IMR-90 (cell line): ENCODE measurements around the gene PYGO2. TPM values are rescaled to one million over a fixed set of nuclear protein-coding genes. Genes with fewer than 3 reads are reported as not detected.

Experiments
- ATAC-seq: fragments of 200-7000 bp; cut with Tn5 transposase; 2 replicates; pipeline ENCODE4 v1.9.1; 2020; ENCODE audit warnings: low read depth, mild to moderate bottlenecking, moderate library complexity
- BruUV-seq: library from RNA; stranded (reverse); fragments of 400-500 nt; replicated peaks from 2 replicates; lab custom pipeline; 2021; lab: Mats Ljungman, UMichigan
- CTCF ChIA-PET: fragments of 300-600 bp; formaldehyde crosslinking; extraction: SDS; loops from one replicate; lab custom pipeline; 2021; ENCODE audit warnings: antibody characterized with exemption; lab: Yijun Ruan, JAX
- POLR2A ChIA-PET: fragments of 300-600 bp; sonication (Branson Sonifier 250); formaldehyde crosslinking; loops from one replicate; lab custom pipeline; 2022; ENCODE audit warnings: antibody characterized with exemption; ENCODE audit not compliant: unreplicated experiment; lab: Charles Lee
- DNase-seq: peaks from one replicate; pipeline ENCODE4 v3.0.0; 2013
- H2AFZ ChIP-seq: replicated peaks from 2 replicates; pipeline ENCODE3; 2013; ENCODE audit warnings: low read length, mild to moderate bottlenecking; ENCODE audit not compliant: poor library complexity
- H2AK5ac ChIP-seq: 2 replicates; pipeline ENCODE4 v1.6.1; 2013; ENCODE audit warnings: low read depth, low read length, inconsistent platforms
- H2AK9ac ChIP-seq: replicated peaks from 2 replicates; pipeline ENCODE3; 2013; ENCODE audit warnings: mild to moderate bottlenecking, low read depth, low read length, moderate library complexity; ENCODE audit not compliant: poor library complexity
- H2BK120ac ChIP-seq: 2 replicates; pipeline ENCODE4 v1.6.1; 2013; ENCODE audit warnings: low read depth, low read length, inconsistent platforms
- H2BK15ac ChIP-seq: 3 replicates; pipeline ENCODE4 v1.6.1; 2013; ENCODE audit warnings: low read depth, low read length, inconsistent platforms
- H2BK20ac ChIP-seq: 2 replicates; pipeline ENCODE4 v1.6.1; 2013; ENCODE audit warnings: low read depth, mild to moderate bottlenecking, inconsistent platforms, low read length, moderate library complexity
- H2BK5ac ChIP-seq: 2 replicates; pipeline ENCODE4 v1.6.1; 2013; ENCODE audit warnings: mild to moderate bottlenecking, low read depth, low read length, inconsistent platforms; ENCODE audit not compliant: poor library complexity, severe bottlenecking
- H3K14ac ChIP-seq: replicated peaks from 2 replicates; pipeline ENCODE4 v1.6.1; 2013; ENCODE audit warnings: low read depth, low read length, inconsistent platforms
- H3K18ac ChIP-seq: 2 replicates; pipeline ENCODE4 v1.6.1; 2013; ENCODE audit warnings: low read depth, low read length, control low read depth
- H3K23ac ChIP-seq: 2 replicates; pipeline ENCODE4 v1.6.1; 2013; ENCODE audit warnings: low read depth, low read length, inconsistent platforms
- H3K27ac ChIP-seq: 2 replicates; pipeline ENCODE4 v1.5.1; 2013; ENCODE audit warnings: mild to moderate bottlenecking, control low read depth, low read length; ENCODE audit not compliant: insufficient read depth
- H3K27me3 ChIP-seq: 2 replicates; pipeline ENCODE4 v1.6.1; 2013; ENCODE audit warnings: low read length; ENCODE audit not compliant: control insufficient read depth, insufficient read depth
- H3K36me3 ChIP-seq: 2 replicates; pipeline ENCODE4 v1.6.1; 2013; ENCODE audit warnings: low read length, mixed read lengths; ENCODE audit not compliant: control insufficient read depth, insufficient read depth
- H3K4ac ChIP-seq: 2 replicates; pipeline ENCODE4 v1.6.1; 2013; ENCODE audit warnings: low read depth, low read length, inconsistent platforms
- H3K4me1 ChIP-seq: 2 replicates; pipeline ENCODE4 v1.6.1; 2013; ENCODE audit warnings: low read length, mixed read lengths; ENCODE audit not compliant: control insufficient read depth, insufficient read depth
- H3K4me2 ChIP-seq: 2 replicates; pipeline ENCODE4 v1.6.1; 2013; ENCODE audit warnings: low read depth, mild to moderate bottlenecking, control low read depth, low read length, moderate library complexity
- H3K4me3 ChIP-seq: 2 replicates; pipeline ENCODE4 v1.5.1; 2013; ENCODE audit warnings: low read depth, mild to moderate bottlenecking, control low read depth, low read length, moderate library complexity; ENCODE audit not compliant: insufficient read depth
- H3K56ac ChIP-seq: 2 replicates; pipeline ENCODE4 v1.6.1; 2013; ENCODE audit warnings: low read length, inconsistent platforms; ENCODE audit not compliant: insufficient read depth; ENCODE audit errors: extremely low read depth
- H3K79me1 ChIP-seq, 2 experiments: 2 replicates each; pipeline ENCODE4 v1.6.1; 2013; ENCODE audit warnings: low read length in 2 of 2, inconsistent platforms in 1 of 2, low read depth in 1 of 2
- H3K9ac ChIP-seq: 2 replicates; pipeline ENCODE4 v1.6.1; 2013; ENCODE audit warnings: low read depth, low read length, control low read depth
- H3K9me1 ChIP-seq: 2 replicates; pipeline ENCODE4 v1.6.1; 2013; ENCODE audit warnings: low read length, inconsistent platforms; ENCODE audit not compliant: insufficient read depth
- H3K9me3 ChIP-seq: 2 replicates; pipeline ENCODE4 v1.6.1; 2013; ENCODE audit warnings: low read length; ENCODE audit not compliant: control insufficient read depth, insufficient read depth
- H4K20me1 ChIP-seq: 2 replicates; pipeline ENCODE4 v1.6.1; 2013; ENCODE audit warnings: low read length, inconsistent platforms; ENCODE audit not compliant: insufficient read depth
- H4K5ac ChIP-seq: 2 replicates; pipeline ENCODE4 v1.6.1; 2013; ENCODE audit warnings: mild to moderate bottlenecking, low read depth, low read length, control low read depth
- H4K8ac ChIP-seq, 2 experiments: 2 replicates each; pipeline ENCODE4 v1.6.1; 2013; ENCODE audit warnings: low read depth in 2 of 2, low read length in 2 of 2, control low read depth in 1 of 2, inconsistent platforms in 1 of 2
- H4K91ac ChIP-seq: 2 replicates; pipeline ENCODE4 v1.6.1; 2013; ENCODE audit warnings: low read depth, low read length, inconsistent platforms; ENCODE audit not compliant: insufficient read depth
- MAZ ChIP-seq: IDR thresholded peaks from 2 replicates; pipeline ENCODE4 v1.6.1; 2012; ENCODE audit warnings: low read depth, mild to moderate bottlenecking, low read length, improper control_type of control experiment, moderate library complexity, borderline replicate concordance
- NFE2L2 ChIP-seq: fragments of 150-350 bp; IDR thresholded peaks from 2 replicates; pipeline ENCODE4 v1.6.1; 2016; ENCODE audit warnings: low read depth, mild to moderate bottlenecking, low read length
- WGBS, 2 experiments: methylation state at CpG; one replicate each; pipeline versions ENCODE4 v1.1.5 to v1.1.7; 2013; ENCODE audit warnings: missing lambda C conversion rate in 2 of 2; ENCODE audit not compliant: insufficient read length in 1 of 2; ENCODE audit errors: extremely low coverage in 2 of 2; 5-methylcytosine and 5-hydroxymethylcytosine counted together
- dilution Hi-C: fragments of 300-500 bp; cut with HindIII; formaldehyde crosslinking; loops from one replicate; pipeline ENCODE4 v1.14.3; 2018; ENCODE audit warnings: low sequenced_read_pairs; ENCODE audit not compliant: unreplicated experiment
- in situ Hi-C: fragments of 300-500 bp; cut with MboI; formaldehyde crosslinking; loops from 3 replicates; pipeline ENCODE4 v1.14.3; 2019; ENCODE audit warnings: low sequenced_read_pairs, inconsistent platforms, mixed read lengths
- intact Hi-C: fragments of 100-400 bp; cut with micrococcal nuclease; formaldehyde crosslinking; loops from 2 replicates; pipeline ENCODE4 v1.10.0; 2022
- polyA plus RNA-seq, 3 experiments: library from polyadenylated mRNA; depleted of rRNA; stranded (reverse); fragments of >200 nt; gene quantifications; 2 replicates each; pipeline ENCODE4 v1.2.3, GENCODE V29; 2012; ENCODE audit warnings: low replicate concordance in 1 of 3
- total RNA-seq: library from RNA; depleted of rRNA; stranded (reverse); fragments of >200 nt; gene quantifications from 2 replicates; pipeline ENCODE4 v1.2.3, GENCODE V29; 2012

Gene PYGO2
- total and polyA plus RNA-seq, 2 of the 4 experiments (the other 2 are of a cell fraction) = 5.4 to 14.8 TPM

DNA sequence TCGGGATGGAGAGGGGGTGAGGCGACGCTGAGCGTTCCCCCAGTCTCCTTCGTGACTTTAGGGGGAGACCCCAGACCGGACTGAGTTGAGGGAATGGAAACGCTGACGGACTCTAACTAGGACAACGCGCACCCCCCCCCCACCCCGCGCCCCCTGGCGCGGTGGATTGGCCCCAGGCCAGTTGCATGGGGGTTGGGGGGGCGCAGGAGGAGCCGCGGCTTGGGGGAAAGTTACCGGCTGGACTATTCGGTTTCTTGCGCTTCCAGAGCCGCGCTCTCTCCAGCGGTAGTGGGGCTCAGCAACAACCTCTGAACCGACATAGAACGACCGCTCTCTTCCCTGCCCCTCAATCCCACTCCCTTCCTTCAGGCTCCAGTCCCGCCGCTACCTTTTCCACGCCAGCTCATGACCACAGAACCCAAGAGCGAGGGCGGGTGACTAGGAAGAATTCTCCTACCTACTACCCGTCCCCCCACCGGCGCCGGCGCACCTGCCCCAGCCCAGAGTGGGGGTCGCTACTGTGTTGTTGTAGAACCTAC is 41.7 kb upstream of the PYGO2 start:
- ATAC-seq = no peak
- BruUV-seq = no TSS peak
- intact Hi-C loops = loop anchor here (5.0 kb wide), 1 partner anchor 49 kb away; the partner anchor contains the start of gene ADAM15

More for the DNA sequence above, 41.7 kb upstream of the PYGO2 start:
- Histone ChIP-seq H3K9ac (peak overlapping the region; percentile 95), H4K91ac (peak overlapping the region; percentile 98), H3K56ac (peak overlapping the region; percentile 93), H3K14ac (peak overlapping the region; percentile 100), H2AK9ac (peak overlapping the region; percentile 98), H3K23ac (peak overlapping the region; percentile 99), H4K5ac (peak overlapping the region; percentile 92), H2AK5ac (peak overlapping the region; percentile 99), H4K20me1 (no peaks in the 10 kb centered on the region), H3K27me3 (no peaks in the 10 kb centered on the region), H3K27ac (peak overlapping the region; percentile 96), H3K79me1 (peaks cover 14 to 67% of the 10 kb centered on the region in 2 experiments), H2BK120ac (peak overlapping the region; percentile 70), H2BK5ac (peak overlapping the region; percentile 91), H3K4me2 (peak overlapping the region; percentile 97), H2AFZ (peak overlapping the region; percentile 93), H3K4ac (peak overlapping the region; percentile 99), H4K8ac (peak overlapping the region; percentile 92 to 98; a peak in 3 of 4 replicates), H2BK15ac (peak overlapping the region; percentile 89; the same call in 2 of the 3 replicates), H3K9me1 (peaks cover 12% of the 10 kb centered on the region), H3K4me1 (peaks cover 21% of the 10 kb centered on the region), H2BK20ac (peak overlapping the region; percentile 65; the same call in 1 of the 2 replicates), H3K9me3 (no peaks in the 10 kb centered on the region), H3K36me3 (no peaks in the 10 kb centered on the region; the same call in none of the 2 replicates), H3K4me3 (peak overlapping the region; percentile 98), H3K18ac (peak overlapping the region; percentile 88)
- dilution Hi-C loops = no loop called here
- WGBS, 2 experiments = no CpG with 5 or more reads among the region's 37 CpGs
- DNase-seq = no peak
- TF ChIP-seq NFE2L2 (no peak), MAZ (peak; percentile 54; the same call in 1 of the 2 replicates)
- ChIA-PET POLR2A (no interaction called here), CTCF (interaction anchor here (0.6 to 1.6 kb wide), 2 partner anchors 14 to 16 kb away, joined by 3 to 7 read pairs; no protein-coding TSS in a partner anchor)
- in situ Hi-C loops = no loop called here
